Activated CD4-positive, alpha-beta memory T cell treated with anti-CD3 and anti-CD28 coated beads, Interleukin-2, amount 10 ng/mL, durations not matched to agents 7 days and 5 days (primary cell): ENCODE measurements around the gene FAM135A. TPM values are rescaled to one million over a fixed set of nuclear protein-coding genes. Genes with fewer than 3 reads are reported as not detected.
A peak's percentile ranks its signal among the peaks of the same experiment; 100 is the strongest.
"Not testable (repeated sequence)": the region's sequence is repeated elsewhere in the genome, so short reads cannot be mapped to it uniquely, and the experiment has no call there.

Experiments used
- CTCF ChIA-PET: fragments of 350-600 bp; sonication (Branson Sonifier 250); formaldehyde crosslinking; loops from one replicate; lab custom pipeline; 2021; ENCODE audit warnings: antibody characterized with exemption, inconsistent platforms; lab: Charles Lee
- POLR2A ChIA-PET: fragments of 350-600 bp; sonication (Branson Sonifier 250); formaldehyde crosslinking; loops from one replicate; lab custom pipeline; 2021; ENCODE audit warnings: antibody characterized with exemption; lab: Charles Lee
- DNase-seq: peaks from one replicate; pipeline ENCODE4 v3.0.0-alpha.2; 2020
- H3K27ac Mint-ChIP-seq: one replicate; pipeline ENCODE4 v1.8.0; 2021; ENCODE audit warnings: mild to moderate bottlenecking, mixed read lengths
- H3K27me3 Mint-ChIP-seq: one replicate; pipeline ENCODE4 v1.8.0; 2021; ENCODE audit warnings: mixed read lengths
- H3K36me3 Mint-ChIP-seq: one replicate; pipeline ENCODE4 v1.8.0; 2021; ENCODE audit warnings: low read depth, mixed read lengths
- H3K4me1 Mint-ChIP-seq: one replicate; pipeline ENCODE4 v1.8.0; 2021; ENCODE audit warnings: mixed read lengths
- H3K4me3 Mint-ChIP-seq: one replicate; pipeline ENCODE4 v1.8.0; 2021; ENCODE audit warnings: mild to moderate bottlenecking, mixed read lengths
- H3K9me3 Mint-ChIP-seq: one replicate; pipeline ENCODE4 v1.8.0; 2021; ENCODE audit warnings: mixed read lengths
- total RNA-seq, 2 experiments: library from RNA; stranded (reverse); gene quantifications; one replicate each; pipeline ENCODE4 v1.2.3, GENCODE V29; 2021

FAM135A gene
- total RNA-seq, 2 experiments from 2014 or later = 9.2 to 10.0 TPM

DNA sequence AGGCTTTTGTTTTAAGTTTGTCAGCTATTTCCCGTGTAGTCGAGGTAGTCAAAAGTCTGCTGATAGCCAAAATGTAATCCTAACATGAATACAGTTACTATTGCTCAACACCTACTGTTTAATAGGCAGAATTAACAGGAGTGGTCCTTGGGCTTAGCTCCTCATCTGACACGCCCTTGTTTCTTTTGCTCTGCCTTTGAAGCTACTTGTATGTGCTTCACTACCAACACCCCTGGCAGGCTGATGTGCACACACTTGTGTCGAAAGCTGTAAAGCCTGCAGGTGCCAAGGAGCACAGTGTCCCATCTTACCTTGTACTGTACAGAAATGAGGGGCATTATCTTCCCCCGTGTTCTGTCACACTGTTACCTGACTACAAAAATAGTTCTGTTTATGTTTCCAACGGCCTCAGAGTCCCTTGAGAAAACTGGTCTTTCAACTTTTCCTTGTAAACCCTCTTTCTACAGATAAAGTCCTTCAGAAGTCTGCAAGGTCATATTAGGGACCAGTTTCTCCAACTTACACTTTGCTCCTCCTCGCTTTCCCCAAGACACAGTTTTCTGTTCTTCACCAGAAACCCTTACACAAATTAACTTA, 162.7 kb downstream of the FAM135A start:
- ChIA-PET POLR2A (interaction anchor here (0.7 kb wide), 1 partner anchor 9 kb away, joined by 3 read pairs; the partner anchor contains the start of gene SDHAF4), CTCF (interaction anchor here (1.0 to 2.3 kb wide), 2 partner anchors 10 to 131 kb away, joined by 3 to 7 read pairs; partner anchors contain the start of gene SDHAF4)
- Mint-ChIP-seq H3K36me3 (peaks cover 15% of the 10 kb centered on the region), H3K4me1 (no peaks in the 10 kb centered on the region), H3K9me3 (no peaks in the 10 kb centered on the region), H3K27me3 (no peaks in the 10 kb centered on the region), H3K4me3 (no peak overlapping the region), H3K27ac (no peak overlapping the region)
- no peak for DNase-seq

DNA sequence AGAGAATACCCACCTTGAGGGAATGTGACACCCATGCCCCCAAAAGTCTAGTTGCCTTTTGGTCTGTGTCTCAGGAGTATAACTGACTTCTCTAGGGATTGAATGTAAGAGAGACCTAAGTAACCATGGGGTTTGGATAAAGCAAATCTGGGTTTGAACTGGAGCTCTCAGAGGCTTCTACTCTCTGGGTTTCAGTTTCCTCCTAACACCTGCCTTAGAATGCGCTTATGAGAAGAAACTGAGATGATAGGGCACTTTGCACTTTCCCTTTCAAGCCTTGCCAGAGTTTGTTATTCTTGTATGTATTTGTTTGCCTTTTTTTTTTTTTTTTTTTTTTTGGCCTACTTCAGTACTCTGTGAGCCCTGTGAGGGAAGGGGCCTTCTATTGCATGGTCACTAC, 172.8 kb downstream of the FAM135A start:
- H3K36me3 Mint-ChIP-seq = peaks cover 51% of the 10 kb centered on the region
- ChIA-PET POLR2A (interaction anchor here (1.6 kb wide), 1 partner anchor 14 kb away, joined by 3 read pairs; no protein-coding TSS in a partner anchor), CTCF (interaction anchor here (0.5 kb wide), 1 partner anchor 119 kb away, joined by 4 read pairs; no protein-coding TSS in a partner anchor)
- no peak for DNase-seq
- no peak overlapping the region for H3K27ac Mint-ChIP-seq
- peaks cover 10% of the 10 kb centered on the region for H3K4me1 Mint-ChIP-seq
- no peaks in the 10 kb centered on the region for H3K9me3 Mint-ChIP-seq
- H3K4me3 Mint-ChIP-seq = no peak overlapping the region
- H3K27me3 Mint-ChIP-seq = no peaks in the 10 kb centered on the region

DNA sequence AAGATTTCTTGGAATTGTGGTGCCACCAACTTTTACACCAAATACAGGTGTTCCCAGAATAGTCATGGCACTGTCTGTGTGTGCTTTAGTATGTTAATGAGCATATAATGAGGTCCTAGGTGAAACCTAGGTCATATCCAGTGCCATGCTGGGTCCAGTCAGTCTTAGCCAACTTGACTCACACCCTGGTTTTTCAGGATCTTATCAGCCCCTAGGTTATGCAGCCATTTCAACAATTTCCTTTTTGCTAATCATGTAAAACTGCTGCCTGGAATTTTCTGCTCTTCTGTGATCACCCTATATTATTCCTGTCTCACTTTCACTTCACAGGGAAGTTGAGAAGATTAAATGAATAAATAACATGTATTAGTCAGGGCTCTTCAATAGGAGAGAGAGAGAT, 177.1 kb downstream of the FAM135A start:
- Mint-ChIP-seq H3K27me3 (no peaks in the 10 kb centered on the region), H3K36me3 (peaks cover 16% of the 10 kb centered on the region), H3K9me3 (peaks cover 5% of the 10 kb centered on the region), H3K4me3 (no peak overlapping the region), H3K27ac (no peak overlapping the region), H3K4me1 (peaks cover 9% of the 10 kb centered on the region)
- DNase-seq = no peak
- POLR2A ChIA-PET = no interaction called here
- CTCF ChIA-PET = no interaction called here

DNA sequence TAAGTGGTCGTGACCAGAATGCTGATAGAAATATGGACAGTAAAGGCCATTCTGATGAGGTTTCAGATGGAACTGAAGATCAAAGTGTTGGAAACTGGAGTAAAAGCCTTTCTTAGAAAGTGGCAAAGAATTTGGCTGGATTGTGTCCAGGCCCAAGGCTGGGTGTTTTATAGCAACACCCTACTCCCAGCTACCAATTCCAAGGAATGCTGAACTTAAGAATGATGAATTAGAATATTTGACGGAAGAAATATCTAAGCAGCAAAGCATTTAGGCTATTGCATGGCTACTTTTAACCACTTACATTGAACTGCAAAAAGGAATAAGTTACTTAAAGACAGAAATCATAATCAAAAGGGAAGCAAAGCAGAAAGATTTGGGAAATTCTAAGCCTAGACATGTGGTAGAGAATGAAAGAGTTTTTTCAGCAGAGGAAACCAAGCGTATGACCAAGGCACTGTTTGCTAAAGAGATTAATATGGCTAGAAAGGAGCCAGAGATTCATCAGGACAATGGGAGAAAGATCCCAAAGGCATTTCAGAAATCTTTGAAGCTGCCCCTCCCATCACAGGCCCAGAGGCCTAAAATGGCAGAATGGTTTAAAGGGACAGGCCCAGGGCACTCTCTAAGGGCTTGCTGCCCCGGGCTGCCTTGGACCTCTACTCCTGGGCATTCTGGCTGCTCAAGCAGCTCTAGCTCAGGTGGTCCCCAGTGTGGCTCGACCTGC, 179.2 kb downstream of the FAM135A start:
- Mint-ChIP-seq H3K4me3 (no peak overlapping the region), H3K36me3 (peaks cover 6% of the 10 kb centered on the region), H3K4me1 (no peaks in the 10 kb centered on the region), H3K27me3 (no peaks in the 10 kb centered on the region), H3K27ac (no peak overlapping the region), H3K9me3 (peaks cover 5% of the 10 kb centered on the region)
- CTCF ChIA-PET = no interaction called here
- DNase-seq = no peak
- POLR2A ChIA-PET = no interaction called here

DNA sequence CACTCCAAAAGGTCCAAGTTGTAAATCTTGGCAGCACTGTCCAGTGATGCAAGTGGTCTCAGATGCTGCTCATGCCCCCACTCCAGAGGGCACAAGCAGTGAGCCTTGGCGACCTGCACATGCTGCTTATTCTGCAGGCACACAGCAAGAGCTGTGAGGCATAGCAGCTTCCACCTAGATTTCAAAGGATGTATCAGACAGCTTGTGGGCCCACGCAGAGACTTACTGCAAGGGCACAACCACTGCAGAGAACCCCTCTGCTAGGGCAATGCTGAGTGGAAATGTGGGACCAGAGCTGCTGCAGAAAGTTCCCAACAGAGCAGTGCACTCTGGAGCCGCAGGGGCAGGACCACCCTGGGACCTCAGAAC, 179.8 kb downstream of the FAM135A start:
- ChIA-PET CTCF (no interaction called here), POLR2A (no interaction called here)
- Mint-ChIP-seq H3K27me3 (no peaks in the 10 kb centered on the region), H3K4me3 (no peak overlapping the region), H3K9me3 (peaks cover 5% of the 10 kb centered on the region), H3K4me1 (no peaks in the 10 kb centered on the region), H3K36me3 (peaks cover 6% of the 10 kb centered on the region), H3K27ac (no peak overlapping the region)
- no peak for DNase-seq

DNA sequence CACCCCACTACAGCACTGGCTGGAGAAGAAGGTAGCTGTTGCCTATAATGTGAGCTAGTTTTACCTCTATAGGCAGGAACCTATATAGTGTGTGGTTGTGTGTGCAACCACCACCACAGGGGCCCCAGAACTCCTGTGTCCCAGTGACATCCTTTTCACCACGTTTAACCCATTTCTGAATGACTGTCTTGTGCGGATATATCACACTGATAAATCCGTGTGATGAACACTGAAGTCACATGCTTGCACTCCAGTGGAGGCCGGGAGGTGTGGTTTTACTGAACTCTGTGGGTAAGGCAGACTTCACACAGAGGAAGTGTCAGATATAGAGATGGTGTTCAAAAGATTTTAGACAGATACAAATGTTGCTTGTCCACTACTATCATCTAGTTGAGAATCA, 185.9 kb downstream of the FAM135A start:
- CTCF ChIA-PET = interaction anchor here (1.0 kb wide), 2 partner anchors 51 to 69 kb away, joined by 3 read pairs; partner anchors contain the start of gene SMAP1
- peak; percentile 41 for DNase-seq
- Mint-ChIP-seq H3K27ac (no peak overlapping the region), H3K4me3 (no peak overlapping the region), H3K4me1 (peaks cover 7% of the 10 kb centered on the region), H3K27me3 (no peaks in the 10 kb centered on the region), H3K9me3 (peaks cover 5% of the 10 kb centered on the region), H3K36me3 (no peaks in the 10 kb centered on the region)
- POLR2A ChIA-PET = interaction anchor here (0.6 to 0.9 kb wide), 2 partner anchors 32 to 63 kb away, joined by 3 to 4 read pairs; partner anchors contain the start of gene SDHAF4

DNA sequence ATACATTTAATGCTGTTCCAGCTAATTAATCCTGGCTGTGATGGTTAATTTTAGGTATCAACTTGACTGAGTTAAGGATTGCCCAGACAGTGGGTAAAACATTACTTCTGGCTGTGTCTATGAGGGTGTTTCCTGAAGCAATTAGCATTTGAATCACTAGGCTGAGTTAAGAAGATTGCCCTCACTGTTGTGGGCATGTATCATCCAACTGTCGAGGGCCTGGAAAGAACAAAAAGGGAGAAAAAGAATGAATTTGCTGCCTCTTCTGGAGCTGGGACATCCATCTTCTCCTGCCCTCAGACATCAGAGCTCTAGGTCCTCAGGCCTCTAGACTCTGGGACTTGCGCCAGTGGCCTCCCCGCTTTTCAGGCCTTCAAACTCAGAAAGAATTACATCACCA, 187.7 kb downstream of the FAM135A start:
- CTCF ChIA-PET = interaction anchor here (1.2 kb wide), 1 partner anchor 355 kb away, joined by 3 read pairs; no protein-coding TSS in a partner anchor
- Mint-ChIP-seq H3K36me3 (peaks cover 8% of the 10 kb centered on the region), H3K9me3 (peaks cover 9% of the 10 kb centered on the region), H3K27ac (no peak overlapping the region), H3K27me3 (no peaks in the 10 kb centered on the region), H3K4me3 (no peak overlapping the region), H3K4me1 (peaks cover 7% of the 10 kb centered on the region)
- POLR2A ChIA-PET = interaction anchor here (0.9 kb wide), 1 partner anchor 14 kb away, joined by 3 read pairs; no protein-coding TSS in a partner anchor
- DNase-seq = no peak

DNA sequence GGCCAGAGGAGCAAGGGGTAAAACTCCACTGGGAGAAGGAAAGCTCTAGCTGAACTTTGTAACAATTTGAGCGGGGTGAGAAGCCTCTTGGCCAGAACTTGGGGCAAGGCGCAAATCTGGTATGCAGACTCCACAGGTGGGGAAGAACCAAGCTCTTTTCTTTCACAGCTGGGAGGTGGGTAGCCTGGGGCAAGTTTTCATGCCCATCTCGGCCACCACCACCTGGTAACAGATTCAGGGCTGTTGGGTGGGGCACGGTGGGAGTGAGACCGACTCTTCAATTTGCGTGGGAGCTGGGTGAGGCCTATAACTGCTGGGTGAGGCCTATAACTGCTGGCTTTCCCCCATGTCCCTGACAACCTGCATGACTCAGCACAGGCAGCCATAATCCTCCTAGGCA, 190.9 kb downstream of the FAM135A start:
- H3K9me3 Mint-ChIP-seq = peaks cover 12% of the 10 kb centered on the region
- H3K36me3 Mint-ChIP-seq = peaks cover 13% of the 10 kb centered on the region
- H3K4me1 Mint-ChIP-seq = peaks cover 21% of the 10 kb centered on the region
- no peak overlapping the region for H3K27ac Mint-ChIP-seq
- ChIA-PET CTCF (interaction anchor here (1.2 kb wide), 1 partner anchor 37 kb away, joined by 5 read pairs; the partner anchor contains the start of gene SDHAF4), POLR2A (no interaction called here)
- no peaks in the 10 kb centered on the region for H3K27me3 Mint-ChIP-seq
- no peak overlapping the region for H3K4me3 Mint-ChIP-seq
- no peak for DNase-seq

DNA sequence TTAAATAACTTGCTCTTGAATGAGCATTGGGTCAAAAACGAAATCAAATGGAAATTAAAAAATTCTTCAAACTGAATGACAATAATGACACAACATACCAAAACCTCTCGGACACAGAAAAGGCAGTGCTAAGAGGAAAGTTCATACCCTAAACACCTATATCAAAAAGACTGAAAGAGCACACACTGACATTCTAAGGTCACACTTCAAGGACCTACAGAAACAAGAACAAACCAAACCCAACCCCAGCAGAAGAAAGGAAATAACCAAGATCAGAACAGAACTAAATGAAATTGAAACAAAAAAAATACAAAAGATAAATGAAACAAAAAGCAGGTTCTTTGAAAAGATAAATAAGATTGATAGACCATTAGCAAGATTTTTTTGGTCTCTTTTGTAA, 194.1 kb downstream of the FAM135A start:
- Mint-ChIP-seq H3K4me1 (peaks cover 19% of the 10 kb centered on the region), H3K36me3 (peaks cover 13% of the 10 kb centered on the region), H3K27ac (peak overlapping the region; percentile 63), H3K9me3 (peaks cover 12% of the 10 kb centered on the region), H3K4me3 (peak overlapping the region; percentile 17)
- CTCF ChIA-PET, DNase-seq, POLR2A ChIA-PET, H3K27me3 Mint-ChIP-seq: not testable (repeated sequence)

DNA sequence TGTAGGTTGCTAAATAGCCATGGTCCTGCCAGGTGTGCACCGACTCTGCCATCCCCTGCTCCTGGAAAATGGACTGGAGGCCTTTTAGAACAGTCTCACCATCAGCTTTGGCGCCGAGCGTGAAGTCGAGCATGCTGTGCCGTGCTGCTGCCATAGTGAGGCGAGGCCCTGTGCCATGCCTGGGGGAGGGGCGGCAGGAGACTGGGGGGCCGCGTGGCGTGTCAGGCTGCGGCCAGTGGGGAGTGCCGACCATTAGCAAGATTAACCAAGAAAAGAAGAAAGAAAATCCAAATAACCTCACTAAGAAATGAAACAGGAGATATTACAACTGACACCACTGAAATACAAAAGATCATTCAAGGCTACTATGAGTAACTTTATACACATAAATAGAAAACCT, 195.9 kb downstream of the FAM135A start:
- CTCF ChIA-PET, POLR2A ChIA-PET, DNase-seq, H3K27me3 Mint-ChIP-seq, H3K4me3 Mint-ChIP-seq, H3K27ac Mint-ChIP-seq, H3K9me3 Mint-ChIP-seq: not testable (repeated sequence)
- Mint-ChIP-seq H3K4me1 (peaks cover 19% of the 10 kb centered on the region), H3K36me3 (peaks cover 13% of the 10 kb centered on the region)

Other genes with a start within 250 kb of the FAM135A start
- not detected for gene COL9A1, start 110.4 kb upstream of the FAM135A start, total RNA-seq
- gene SDHAF4, start 153.4 kb downstream of the FAM135A start, total RNA-seq = 10 to 100 TPM in 1 of 2 experiments, 1 to 10 TPM in 1; 9.8 to 11.6 TPM